ENCODE data around the gene PLET1.

DNA sequence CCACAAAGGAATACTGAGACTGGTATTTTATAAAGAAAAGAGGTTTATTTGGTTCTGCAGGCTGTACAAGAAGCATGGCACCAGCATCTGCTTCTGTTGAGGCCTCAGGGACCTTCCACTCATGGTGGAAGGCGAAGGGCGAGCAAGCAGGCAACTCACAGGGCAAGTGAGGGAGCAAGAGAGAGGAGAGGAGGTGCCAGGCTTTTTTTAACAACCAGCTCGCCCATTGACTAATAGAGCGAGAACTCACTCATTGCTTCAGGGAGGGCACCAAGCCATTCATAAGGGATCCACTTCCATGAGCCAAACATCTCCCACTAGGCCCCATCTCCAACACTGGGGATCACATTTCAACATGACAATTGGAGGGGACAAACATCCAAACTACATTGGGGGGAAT lies 33.2 kb downstream of the PLET1 start:
- TF ChIP-seq, protein P1, sequence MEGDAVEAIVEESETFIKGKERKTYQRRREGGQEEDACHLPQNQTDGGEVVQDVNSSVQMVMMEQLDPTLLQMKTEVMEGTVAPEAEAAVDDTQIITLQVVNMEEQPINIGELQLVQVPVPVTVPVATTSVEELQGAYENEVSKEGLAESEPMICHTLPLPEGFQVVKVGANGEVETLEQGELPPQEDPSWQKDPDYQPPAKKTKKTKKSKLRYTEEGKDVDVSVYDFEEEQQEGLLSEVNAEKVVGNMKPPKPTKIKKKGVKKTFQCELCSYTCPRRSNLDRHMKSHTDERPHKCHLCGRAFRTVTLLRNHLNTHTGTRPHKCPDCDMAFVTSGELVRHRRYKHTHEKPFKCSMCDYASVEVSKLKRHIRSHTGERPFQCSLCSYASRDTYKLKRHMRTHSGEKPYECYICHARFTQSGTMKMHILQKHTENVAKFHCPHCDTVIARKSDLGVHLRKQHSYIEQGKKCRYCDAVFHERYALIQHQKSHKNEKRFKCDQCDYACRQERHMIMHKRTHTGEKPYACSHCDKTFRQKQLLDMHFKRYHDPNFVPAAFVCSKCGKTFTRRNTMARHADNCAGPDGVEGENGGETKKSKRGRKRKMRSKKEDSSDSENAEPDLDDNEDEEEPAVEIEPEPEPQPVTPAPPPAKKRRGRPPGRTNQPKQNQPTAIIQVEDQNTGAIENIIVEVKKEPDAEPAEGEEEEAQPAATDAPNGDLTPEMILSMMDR (IDR thresholded peaks at IDR 0.05) = no peak
- no peak for TF ChIP-seq POLR2A (IDR thresholded peaks at IDR 0.05)
